CD4-positive, alpha-beta T cell treated with Interferon gamma for 1 hour (primary cell): Measurements from ENCODE around the gene YJU2.
A peak's percentile ranks its signal among the peaks of the same experiment; 100 is the strongest.
"Not testable (repeated sequence)": the region's sequence is repeated elsewhere in the genome, so short reads cannot be mapped to it uniquely, and the experiment has no call there.

Source experiments
- DNase-seq: peaks from one replicate; pipeline ENCODE4 v3.0.0-alpha.2; 2020

The YJU2 gene

DNA sequence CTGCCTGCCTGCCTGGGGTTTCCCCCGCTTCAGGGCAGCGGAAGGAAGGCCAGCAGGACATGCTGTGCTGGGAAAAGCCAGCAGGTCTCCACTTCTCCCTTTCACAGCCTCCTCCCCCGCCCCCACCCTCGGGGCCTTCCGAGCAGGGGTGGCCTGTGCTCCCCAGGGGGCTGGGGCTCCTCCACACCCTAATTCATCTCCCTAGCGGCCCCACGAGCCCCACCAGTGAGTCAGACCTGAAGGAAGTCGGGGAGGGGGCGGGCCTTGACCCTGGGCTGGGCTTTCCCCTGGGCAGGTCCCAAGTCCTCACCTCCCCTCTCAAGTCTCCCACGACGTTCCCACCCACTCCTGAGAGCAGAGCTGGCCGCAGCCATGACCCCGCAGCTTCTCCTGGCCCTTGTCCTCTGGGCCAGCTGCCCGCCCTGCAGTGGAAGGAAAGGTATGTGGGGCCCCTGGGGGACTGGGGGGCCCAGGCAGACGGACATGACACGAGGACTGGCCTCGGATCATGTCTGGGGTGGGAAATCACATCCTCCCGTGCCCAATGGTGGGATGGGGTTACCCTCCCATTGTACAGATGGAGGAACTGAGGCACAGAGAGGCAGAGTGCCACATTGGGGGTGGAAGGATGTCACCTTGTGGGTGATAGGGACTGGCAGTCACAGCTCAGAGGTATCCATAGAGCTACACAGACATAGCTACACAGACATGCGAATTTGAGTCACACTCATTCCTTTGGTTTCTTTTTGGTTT lies 17.5 kb upstream of the YJU2 start, which contains the start of gene EBI3:
EBI3 (plus strand) TSS at position 345 of the 753 bp plus-strand sequence; CDS start at position 373, 28 bp downstream.
- peak; percentile 57 for DNase-seq

- DNase-seq: not testable (repeated sequence)
Observed at GRCh38 chr19:4230237-4230636, 16.6 kb upstream of the YJU2 start.

- not testable (repeated sequence) for DNase-seq
Observed at GRCh38 chr19:4231521-4231920, 15.4 kb upstream of the YJU2 start.

GRCh38 chr19:4232139-4232538 lies 14.7 kb upstream of the YJU2 start:
- not testable (repeated sequence) for DNase-seq

DNA sequence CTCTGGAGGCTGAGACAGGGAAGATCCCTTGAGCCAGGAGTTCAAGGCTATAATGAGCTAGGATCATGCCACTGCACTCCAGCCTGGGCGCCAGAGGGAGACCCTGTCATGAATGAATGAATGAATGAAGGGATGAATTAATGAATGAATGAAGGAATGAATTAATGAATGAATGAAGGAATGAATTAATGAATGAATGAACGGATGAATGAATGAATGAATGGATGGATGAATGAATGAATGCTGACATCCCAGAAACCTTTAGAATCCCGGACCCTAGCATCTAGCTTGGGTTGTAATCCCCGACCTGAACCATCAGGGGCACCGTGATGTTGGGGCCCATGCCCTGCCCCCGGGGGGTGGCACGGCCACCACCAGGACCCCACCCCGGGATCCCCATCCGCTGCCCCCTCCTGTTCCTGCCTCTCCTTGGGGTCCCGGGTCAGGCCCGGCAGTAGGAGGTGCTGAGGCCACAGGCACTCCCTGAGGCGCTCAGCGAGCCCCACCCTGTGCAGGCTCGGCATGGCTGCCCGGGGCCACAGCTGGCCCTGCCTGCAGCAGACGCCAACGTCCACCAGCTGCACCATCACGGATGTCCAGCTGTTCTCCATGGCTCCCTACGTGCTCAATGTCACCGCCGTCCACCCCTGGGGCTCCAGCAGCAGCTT lies 14.1 kb upstream of the YJU2 start:
- no peak for DNase-seq

DNA sequence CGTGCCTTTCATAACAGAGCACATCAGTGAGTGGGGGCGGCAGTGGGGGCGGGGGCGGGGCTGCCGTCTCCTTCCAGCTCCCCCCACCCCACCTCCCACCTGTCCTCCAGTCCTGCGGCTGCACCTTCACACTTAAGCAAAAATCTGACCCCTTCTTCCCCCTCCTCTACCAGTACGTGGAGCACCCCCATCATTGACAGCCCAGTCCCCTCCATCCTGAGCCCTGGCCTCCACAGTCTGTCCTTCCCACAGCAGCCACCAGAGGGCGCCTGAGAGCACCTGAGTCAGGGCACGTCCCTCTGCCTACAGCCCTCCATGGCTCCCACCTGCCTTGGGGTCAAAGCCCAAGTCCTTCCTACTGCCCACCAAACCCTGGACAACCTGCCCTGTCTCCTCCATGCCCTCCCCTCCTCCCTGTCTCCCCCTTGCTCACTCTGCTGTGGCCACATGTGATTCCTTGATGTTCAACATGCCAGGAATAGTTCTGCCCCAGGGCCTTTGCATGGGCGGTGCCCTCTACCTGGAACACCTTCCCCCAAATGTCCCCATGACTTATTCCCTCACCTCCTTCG lies 13.5 kb upstream of the YJU2 start:
- DNase-seq: peak; percentile 23

DNA sequence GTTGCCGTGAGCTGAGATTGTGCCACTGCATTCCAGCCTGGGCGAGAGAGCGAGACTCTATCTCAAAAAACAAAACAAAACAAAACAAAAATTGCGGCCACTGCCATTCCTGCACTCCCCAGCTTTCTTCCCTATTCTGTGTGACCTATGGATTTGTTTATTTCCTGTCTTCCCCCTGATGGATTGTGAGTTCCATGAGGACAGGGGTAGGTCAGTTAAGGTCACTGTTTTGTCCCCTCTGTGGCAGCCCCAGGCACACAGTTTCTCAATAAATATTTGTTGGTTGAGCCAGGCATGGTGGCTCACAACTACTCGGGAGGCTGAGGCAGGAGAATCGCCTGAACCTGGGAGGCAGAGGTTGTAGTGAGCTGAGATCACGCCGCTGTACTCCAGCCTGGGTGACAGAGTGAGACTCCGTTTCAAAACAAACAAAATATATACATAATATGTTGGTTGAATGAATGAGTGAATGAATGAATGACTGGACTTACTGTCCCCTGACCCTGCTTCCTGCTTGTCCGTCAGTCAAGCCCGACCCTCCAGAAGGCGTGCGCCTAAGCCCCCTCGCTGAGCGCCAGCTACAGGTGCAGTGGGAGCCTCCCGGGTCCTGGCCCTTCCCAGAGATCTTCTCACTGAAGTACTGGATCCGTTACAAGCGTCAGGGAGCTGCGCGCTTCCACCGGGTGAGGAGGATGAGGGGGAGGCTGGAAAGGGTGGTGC lies 12.6 kb upstream of the YJU2 start:
- no peak for DNase-seq

DNA sequence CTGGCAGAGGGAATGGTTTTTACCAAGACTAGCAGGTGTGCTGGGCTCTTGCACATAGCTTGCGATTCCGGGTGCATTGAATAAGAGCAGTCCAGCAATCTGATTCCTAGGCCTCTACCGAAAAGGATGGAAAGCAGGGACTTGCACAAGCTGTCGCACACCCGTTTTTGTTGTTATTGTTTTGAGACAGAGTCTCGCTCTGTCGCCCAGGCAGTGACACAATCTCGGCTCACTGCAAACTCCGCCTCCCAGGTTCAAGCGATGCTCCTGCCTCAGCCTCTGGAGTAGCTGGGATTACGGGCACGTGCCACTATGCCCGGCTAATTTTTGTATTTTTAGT lies 12.0 kb upstream of the YJU2 start:
- DNase-seq: no peak

DNA sequence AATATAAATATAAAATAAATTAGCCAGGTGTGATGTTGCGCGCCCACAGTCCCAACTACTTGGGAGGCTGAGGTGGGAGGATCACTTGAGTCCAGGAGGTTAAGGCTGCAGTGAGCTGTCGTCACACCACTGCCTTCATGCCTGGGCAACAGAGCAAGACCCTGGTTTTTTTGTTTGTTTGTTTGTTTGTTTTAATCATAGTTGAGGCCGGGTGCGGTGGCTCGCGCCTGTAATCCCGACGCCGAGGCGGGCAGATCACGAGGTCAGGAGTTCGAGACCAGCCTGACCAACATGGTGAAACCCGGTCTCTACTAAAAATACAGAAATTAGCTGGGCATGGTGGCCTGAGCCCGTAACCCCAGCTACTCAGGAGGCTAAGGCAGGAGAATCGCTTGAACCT lies 9.4 kb upstream of the YJU2 start:
- not testable (repeated sequence) for DNase-seq

- no peak for DNase-seq
Observed at GRCh38 chr19:4238831-4239230, 8.0 kb upstream of the YJU2 start.

GRCh38 chr19:4241824-4242430 lies 5.0 kb upstream of the YJU2 start:
- no peak for DNase-seq

- not testable (repeated sequence) for DNase-seq
Observed at GRCh38 chr19:4245938-4246337, 942 bp upstream of the YJU2 start.

GRCh38 chr19:4256563-4256962 lies 9.7 kb downstream of the YJU2 start:
- no peak for DNase-seq

- no peak for DNase-seq
Observed at GRCh38 chr19:4257025-4257424, 10.1 kb downstream of the YJU2 start.

DNA sequence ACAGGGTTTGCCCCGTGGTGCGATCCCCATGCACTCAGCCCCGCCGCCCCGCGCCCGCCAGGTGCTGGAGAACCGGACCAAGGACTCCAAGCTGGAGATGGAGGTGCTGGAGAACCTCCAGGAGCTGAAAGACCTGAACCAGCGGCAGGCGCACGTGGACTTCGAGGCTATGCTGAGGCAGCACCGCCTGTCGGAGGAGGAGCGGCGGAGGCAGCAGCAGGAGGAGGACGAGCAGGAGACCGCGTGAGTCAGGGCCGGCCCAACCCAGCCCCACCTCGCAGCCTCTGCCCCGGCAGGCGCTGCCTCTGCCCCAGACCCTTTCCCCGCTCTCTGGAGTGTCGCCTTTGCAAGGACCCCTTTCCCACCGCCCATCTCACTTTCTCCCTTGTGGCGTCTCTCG lies 11.3 kb downstream of the YJU2 start:
- no peak for DNase-seq

- no peak for DNase-seq
Observed at GRCh38 chr19:4260613-4261191, 13.8 kb downstream of the YJU2 start.

GRCh38 chr19:4264812-4265211 lies 17.9 kb downstream of the YJU2 start:
- no peak for DNase-seq

GRCh38 chr19:4266253-4267000 lies 19.5 kb downstream of the YJU2 start:
- no peak for DNase-seq

DNA sequence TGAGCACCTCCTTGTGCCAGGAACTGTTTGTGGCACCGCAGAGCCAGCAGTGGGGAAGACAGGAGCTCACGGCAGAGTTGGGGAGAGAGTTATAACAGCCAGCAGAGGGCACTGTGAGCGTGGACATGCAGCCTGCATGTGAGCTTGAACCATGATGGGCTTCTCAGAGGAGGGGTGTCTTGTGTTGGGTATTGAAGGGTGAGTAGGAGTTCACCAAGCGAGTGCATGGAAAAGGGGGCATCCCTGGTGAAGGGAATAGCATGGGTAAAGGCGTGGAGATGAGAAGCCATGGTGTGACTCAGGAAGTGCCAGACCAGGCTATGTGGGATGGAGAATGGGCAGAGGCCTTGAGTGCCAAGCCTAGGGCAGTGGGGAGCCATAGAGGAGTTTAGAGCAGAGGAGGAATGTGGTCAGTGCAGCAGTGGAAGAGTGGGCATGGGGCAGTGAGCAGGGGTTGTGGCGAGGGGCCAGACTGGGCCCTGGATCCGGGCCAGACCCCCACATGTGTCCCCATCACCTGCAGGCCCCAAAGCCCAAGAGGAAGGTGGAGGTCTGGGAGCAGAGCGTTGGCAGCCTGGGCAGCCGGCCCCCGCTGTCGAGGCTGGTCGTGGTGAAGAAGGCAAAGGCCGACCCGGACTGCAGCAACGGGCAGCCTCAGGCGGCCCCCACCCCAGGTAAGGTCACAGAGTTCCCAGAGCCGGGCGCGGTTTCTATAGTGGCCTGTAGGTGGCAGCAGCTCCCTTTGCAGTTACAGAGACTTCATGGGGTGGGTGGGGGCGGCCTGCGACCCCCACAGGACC lies 20.4 kb downstream of the YJU2 start:
- DNase-seq: peak; percentile 40

- DNase-seq: no peak
Observed at GRCh38 chr19:4267901-4268815, 21.3 kb downstream of the YJU2 start.
